Activated CD4-positive, alpha-beta T cell treated with anti-CD3 and anti-CD28 coated beads, Interleukin-2, amount 50 U/mL, for 4 hours (primary cell): ENCODE measurements around the gene TMEM38B.
"Not testable (repeated sequence)": the region's sequence is repeated elsewhere in the genome, so short reads cannot be mapped to it uniquely, and the experiment has no call there.

Experiments used
- DNase-seq, 2 experiments: peaks; one replicate each; pipeline ENCODE4 v3.0.0-alpha.2; 2020

TMEM38B gene

GRCh38 chr9:105728230-105728629 is 33.9 kb downstream of the TMEM38B start:
- DNase-seq: not testable (repeated sequence)

DNA sequence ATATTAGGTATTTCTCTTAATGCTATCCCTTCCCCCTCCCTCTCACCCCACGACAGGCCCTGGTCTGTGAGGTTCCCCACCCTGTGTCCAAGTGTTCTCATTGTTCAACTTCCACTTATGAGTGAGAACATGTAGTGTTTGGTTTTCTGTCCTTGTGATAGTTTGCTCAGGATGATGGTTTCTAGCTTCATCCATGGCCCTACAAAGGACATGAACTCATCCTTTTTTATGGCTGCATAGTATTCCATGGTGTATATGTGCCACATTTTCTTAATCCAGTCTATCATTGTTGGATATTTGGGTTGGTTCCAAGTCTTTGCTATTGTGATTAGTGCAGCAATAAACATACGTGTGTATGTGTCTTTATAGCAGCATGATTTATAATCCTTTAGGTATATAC is 37.1 kb downstream of the TMEM38B start:
- not testable (repeated sequence) for DNase-seq

DNA sequence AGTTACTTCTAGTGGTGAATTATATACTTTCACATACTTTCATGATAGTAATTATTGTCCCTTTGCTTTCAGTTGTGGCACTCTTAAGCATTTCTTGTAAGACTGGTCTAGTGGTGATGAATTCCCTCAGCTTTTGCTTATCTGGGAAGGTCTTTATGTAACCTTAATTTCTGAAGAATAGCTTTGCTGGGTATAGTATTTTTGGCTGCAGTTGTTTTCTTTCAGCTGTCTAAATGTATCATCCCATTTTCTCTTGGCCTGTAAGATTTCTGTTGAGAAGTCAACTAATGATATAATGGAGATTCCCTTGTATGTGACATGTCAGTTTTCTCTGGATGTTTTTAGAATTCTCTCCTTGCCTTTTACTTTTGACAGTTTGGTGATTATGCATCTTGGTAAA is 41.0 kb downstream of the TMEM38B start:
- DNase-seq: no peak

DNA sequence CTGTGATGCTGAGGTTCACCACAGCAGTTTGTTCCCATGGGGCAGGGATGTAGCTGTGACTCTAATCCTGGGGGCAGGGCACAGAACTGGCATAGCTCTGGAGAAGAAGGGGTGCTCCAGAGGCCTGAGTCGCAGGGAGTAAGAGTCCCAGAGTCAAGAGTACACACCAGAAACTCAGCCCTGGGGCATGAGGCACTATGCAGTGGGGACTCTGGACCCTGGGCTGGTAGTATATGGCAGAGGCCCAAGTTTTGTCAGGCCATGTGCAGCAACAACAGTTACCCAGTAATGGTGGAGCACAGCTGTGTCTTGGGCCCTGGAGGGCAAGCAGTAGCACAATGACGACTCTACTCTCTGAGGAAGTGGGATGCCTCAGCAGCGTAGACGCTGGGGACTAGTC is 42.9 kb downstream of the TMEM38B start:
- DNase-seq: no peak

DNA sequence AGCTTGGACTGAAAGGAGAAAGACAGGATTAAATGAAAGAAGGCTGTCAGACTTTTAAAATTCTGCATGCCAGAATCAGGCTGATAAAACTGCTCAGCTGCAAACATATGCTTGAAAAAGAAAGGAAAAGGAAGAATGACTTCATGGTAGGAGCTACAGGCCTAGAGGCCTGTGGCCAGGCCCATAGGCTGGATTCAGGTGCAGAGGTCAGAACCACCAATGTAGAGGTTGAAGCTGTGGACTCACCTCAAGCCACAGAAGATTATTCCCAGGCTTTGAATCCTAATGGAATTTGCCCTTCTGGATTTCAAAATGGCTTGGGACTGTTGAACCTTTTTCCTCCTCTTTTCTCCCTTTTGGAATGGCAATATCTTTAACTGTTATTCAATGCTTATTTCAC is 47.7 kb downstream of the TMEM38B start:
- no peak for DNase-seq

DNA sequence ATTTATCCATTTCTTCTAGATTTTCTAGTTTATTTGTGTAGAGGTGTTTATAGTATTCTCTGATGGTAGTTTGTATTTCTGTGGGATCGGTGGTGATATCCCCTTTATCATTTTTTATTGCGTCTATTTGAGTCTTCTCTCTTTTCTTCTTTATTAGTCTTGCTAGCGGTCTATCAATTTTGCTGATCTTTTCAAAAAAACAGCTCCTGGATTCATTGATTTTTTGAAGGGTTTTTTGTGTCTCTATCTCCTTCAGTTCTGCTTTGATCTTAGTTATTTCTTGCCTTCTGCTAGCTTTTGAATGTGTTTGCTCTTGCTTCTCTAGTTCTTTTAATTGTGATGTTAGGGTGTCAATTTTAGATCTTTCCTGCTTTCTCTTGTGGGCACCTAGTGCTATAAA is 53.0 kb downstream of the TMEM38B start:
- not testable (repeated sequence) for DNase-seq

DNA sequence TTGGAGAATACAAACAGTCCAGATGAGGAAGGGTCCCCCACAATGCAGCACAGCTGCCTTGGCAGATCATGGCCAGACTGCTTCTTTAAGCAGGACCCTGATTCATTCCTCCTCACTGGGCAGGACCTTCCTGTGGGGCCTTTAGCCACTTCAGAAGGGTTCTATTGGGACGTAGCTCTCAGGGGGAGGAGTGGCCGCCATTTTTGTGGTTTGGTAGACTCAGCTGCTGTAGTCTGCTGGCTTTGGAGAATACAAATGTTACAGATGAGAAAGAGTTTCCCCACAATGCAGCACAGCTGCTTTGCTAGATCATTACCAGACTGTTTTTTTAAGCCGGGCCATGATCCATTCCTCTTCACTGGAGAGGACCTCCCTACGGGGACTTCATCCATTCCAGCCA is 57.4 kb downstream of the TMEM38B start:
- DNase-seq: no peak

GRCh38 chr9:105757496-105758251 is 63.3 kb downstream of the TMEM38B start:
- DNase-seq: no peak

- no peak for DNase-seq
These were observed 65.7 kb downstream of the TMEM38B start for GRCh38 chr9:105760053-105760452.

GRCh38 chr9:105782561-105783494 is 88.5 kb downstream of the TMEM38B start:
- DNase-seq: not testable (repeated sequence)

GRCh38 chr9:105783495-105783872 is 89.1 kb downstream of the TMEM38B start:
- DNase-seq: not testable (repeated sequence)

GRCh38 chr9:105786796-105787195 is 92.5 kb downstream of the TMEM38B start:
- not testable (repeated sequence) for DNase-seq

DNA sequence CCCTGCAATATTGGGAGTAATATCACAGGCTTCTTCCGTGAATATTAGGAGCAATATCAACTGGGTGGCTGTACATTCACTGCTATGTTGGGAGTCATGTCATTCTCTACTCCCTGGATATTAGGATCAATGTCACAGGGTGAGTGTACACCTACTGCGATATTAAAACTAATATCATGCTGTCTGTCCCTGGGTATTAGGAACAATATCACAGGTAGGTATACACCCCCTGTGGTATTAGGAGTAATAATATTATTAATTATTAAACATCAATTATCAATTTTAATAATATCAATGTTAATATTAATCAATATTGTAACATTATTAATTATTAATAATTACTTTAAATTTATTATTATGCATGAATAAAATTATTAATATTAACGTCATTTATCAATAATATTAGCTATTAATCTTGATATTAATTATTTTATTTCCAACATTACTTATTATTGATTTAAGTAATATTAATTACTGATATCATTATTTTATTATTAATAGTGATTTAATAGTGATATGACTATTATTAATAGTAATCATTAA is 121.9 kb downstream of the TMEM38B start:
- no peak for DNase-seq

DNA sequence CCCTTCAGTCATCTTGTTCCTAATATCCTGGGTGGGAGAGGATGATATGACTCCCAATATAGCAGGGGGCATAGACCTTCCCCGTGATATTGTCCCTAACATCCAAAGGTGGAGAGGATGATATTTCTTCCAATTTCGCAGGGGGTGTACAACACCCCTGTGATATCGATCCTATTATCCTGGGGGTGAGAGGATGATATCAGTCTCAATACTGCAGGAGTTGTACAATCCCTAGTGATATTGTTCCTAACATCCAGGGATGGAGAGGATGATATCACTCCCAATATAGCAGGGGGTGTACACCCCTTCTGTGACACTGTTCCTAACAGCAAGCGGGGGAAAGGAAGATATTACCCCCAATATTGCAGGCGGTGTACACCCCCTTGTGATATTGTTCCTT is 122.6 kb downstream of the TMEM38B start:
- DNase-seq: no peak

DNA sequence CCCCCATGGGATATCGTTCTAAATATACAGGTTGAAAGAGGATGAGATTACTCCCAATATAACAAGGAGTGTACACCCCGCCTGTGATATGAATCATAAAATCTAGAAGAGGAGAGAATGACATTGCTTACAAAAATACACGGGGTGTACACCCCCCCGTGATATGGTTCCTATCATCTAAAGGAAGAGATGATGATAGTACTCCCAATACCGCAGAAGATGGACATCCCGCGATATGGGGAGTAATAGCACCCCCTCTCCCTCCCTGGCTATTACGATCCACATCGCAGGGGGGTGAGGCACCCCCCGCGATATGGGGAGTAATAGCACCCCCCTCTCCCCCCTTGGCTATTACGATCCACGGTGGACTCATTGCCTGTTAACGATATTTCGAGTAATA is 124.6 kb downstream of the TMEM38B start:
- no peak for DNase-seq

DNA sequence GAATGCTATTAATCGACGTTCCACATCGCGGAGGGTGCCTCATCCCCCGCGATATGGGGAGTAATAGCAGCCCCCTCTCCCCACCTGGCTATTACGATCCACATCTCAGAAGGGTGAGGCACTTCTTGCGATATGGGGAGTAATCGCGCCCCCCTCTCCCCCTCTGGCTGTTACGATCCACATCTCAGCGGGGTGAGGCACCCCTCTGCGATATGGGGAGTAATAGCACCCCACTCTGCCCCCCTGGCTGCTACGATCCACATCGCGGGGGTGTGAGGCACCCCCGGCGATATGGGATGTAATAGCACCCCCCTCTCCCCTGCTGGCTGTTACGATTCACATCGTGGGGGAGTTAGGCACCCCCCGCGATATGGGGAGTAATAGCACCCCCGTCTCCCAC is 128.5 kb downstream of the TMEM38B start:
- no peak for DNase-seq
